Activated T-helper 2 cell treated with anti-CD3 and anti-CD28 coated beads, Interferon-gamma antibody, Interleukin-2, Interleukin-4, amounts not matched to agents 10 μg/mL and 5 μg/mL and 100 μg/mL, durations not matched to agents 14 hours and 24 hours and 36 hours (primary cell): ENCODE measurements around the gene ULK4. TPM values are rescaled to one million over a fixed set of nuclear protein-coding genes. Genes with fewer than 3 reads are reported as not detected.

Source experiments
- DNase-seq: peaks from one replicate; pipeline ENCODE4 v3.0.0; 2021; ENCODE audit warnings: low spot score
- H3K27ac Mint-ChIP-seq: one replicate; pipeline ENCODE4 v1.8.0; 2021; ENCODE audit warnings: mixed read lengths
- H3K27me3 Mint-ChIP-seq: one replicate; pipeline ENCODE4 v1.8.0; 2021; ENCODE audit warnings: low read depth, mixed read lengths
- H3K36me3 Mint-ChIP-seq: one replicate; pipeline ENCODE4 v1.8.0; 2021; ENCODE audit warnings: low read depth, mixed read lengths
- H3K4me1 Mint-ChIP-seq: one replicate; pipeline ENCODE4 v1.8.0; 2021; ENCODE audit warnings: low read depth, mixed read lengths
- H3K4me3 Mint-ChIP-seq: one replicate; pipeline ENCODE4 v1.8.0; 2021; ENCODE audit warnings: low read depth, mild to moderate bottlenecking, moderate library complexity, mixed read lengths
- H3K9me3 Mint-ChIP-seq: one replicate; pipeline ENCODE4 v1.8.0; 2021; ENCODE audit warnings: mixed read lengths
- intact Hi-C: fragments of 100-400 bp; cut with micrococcal nuclease; formaldehyde crosslinking; loops from one replicate; pipeline ENCODE4 v1.15.1; 2023
- total RNA-seq: library from RNA; stranded (reverse); gene quantifications from 2 replicates; pipeline ENCODE4 v1.2.3, GENCODE V29; 2022

Gene ULK4
- total RNA-seq, 1 donor from 2014 or later = 7.5 TPM

GRCh38 chr3:41224120-41224806 is 737.6 kb downstream of the ULK4 start:
- H3K36me3 Mint-ChIP-seq = peaks cover 72% of the 10 kb centered on the region

GRCh38 chr3:41223691-41224090 is 738.2 kb downstream of the ULK4 start:
- Mint-ChIP-seq H3K4me1 (peaks cover 24% of the 10 kb centered on the region), H3K27me3 (no peaks in the 10 kb centered on the region), H3K9me3 (no peaks in the 10 kb centered on the region), H3K4me3 (no peak overlapping the region), H3K27ac (no peak overlapping the region), H3K36me3 (peaks cover 69% of the 10 kb centered on the region)
- intact Hi-C loops = no loop called here
- no peak for DNase-seq

More at GRCh38 chr3:41224120-41224806, 737.6 kb downstream of the ULK4 start:
- Mint-ChIP-seq H3K9me3 (no peaks in the 10 kb centered on the region), H3K4me3 (no peak overlapping the region), H3K4me1 (peaks cover 24% of the 10 kb centered on the region), H3K27me3 (no peaks in the 10 kb centered on the region), H3K27ac (no peak overlapping the region)
- DNase-seq = no peak
- intact Hi-C loops = no loop called here

GRCh38 chr3:41223078-41223477 is 738.8 kb downstream of the ULK4 start:
- Mint-ChIP-seq H3K9me3 (no peaks in the 10 kb centered on the region), H3K27ac (no peak overlapping the region), H3K27me3 (no peaks in the 10 kb centered on the region), H3K4me3 (no peak overlapping the region), H3K4me1 (peaks cover 24% of the 10 kb centered on the region), H3K36me3 (peaks cover 63% of the 10 kb centered on the region)
- intact Hi-C loops = no loop called here
- no peak for DNase-seq

GRCh38 chr3:41222501-41222900 is 739.4 kb downstream of the ULK4 start:
- Mint-ChIP-seq H3K27ac (no peak overlapping the region), H3K36me3 (peaks cover 57% of the 10 kb centered on the region)

GRCh38 chr3:41222012-41222411 is 739.9 kb downstream of the ULK4 start:
- H3K27ac Mint-ChIP-seq = no peak overlapping the region
- H3K36me3 Mint-ChIP-seq = peaks cover 54% of the 10 kb centered on the region
- H3K9me3 Mint-ChIP-seq = no peaks in the 10 kb centered on the region
- no peak for DNase-seq
- peaks cover 29% of the 10 kb centered on the region for H3K4me1 Mint-ChIP-seq
- H3K4me3 Mint-ChIP-seq = no peak overlapping the region
- intact Hi-C loops = no loop called here
- no peaks in the 10 kb centered on the region for H3K27me3 Mint-ChIP-seq

More at GRCh38 chr3:41222501-41222900, 739.4 kb downstream of the ULK4 start:
- no peaks in the 10 kb centered on the region for H3K9me3 Mint-ChIP-seq
- no peak overlapping the region for H3K4me3 Mint-ChIP-seq
- intact Hi-C loops = no loop called here
- H3K27me3 Mint-ChIP-seq = no peaks in the 10 kb centered on the region
- H3K4me1 Mint-ChIP-seq = peaks cover 26% of the 10 kb centered on the region
- no peak for DNase-seq

- intact Hi-C loops = no loop called here
- Mint-ChIP-seq H3K27ac (no peak overlapping the region), H3K4me3 (no peak overlapping the region), H3K36me3 (peaks cover 45% of the 10 kb centered on the region), H3K4me1 (peaks cover 32% of the 10 kb centered on the region), H3K9me3 (no peaks in the 10 kb centered on the region), H3K27me3 (no peaks in the 10 kb centered on the region)
- DNase-seq = no peak
These were observed 740.8 kb downstream of the ULK4 start for GRCh38 chr3:41220906-41221677.

GRCh38 chr3:41219424-41219823 is 742.5 kb downstream of the ULK4 start:
- H3K27ac Mint-ChIP-seq = no peak overlapping the region
- no peak for DNase-seq
- intact Hi-C loops = no loop called here
- peaks cover 31% of the 10 kb centered on the region for H3K36me3 Mint-ChIP-seq
- H3K9me3 Mint-ChIP-seq = no peaks in the 10 kb centered on the region
- H3K4me3 Mint-ChIP-seq = no peak overlapping the region
- peaks cover 39% of the 10 kb centered on the region for H3K4me1 Mint-ChIP-seq
- no peaks in the 10 kb centered on the region for H3K27me3 Mint-ChIP-seq

- Mint-ChIP-seq H3K27me3 (no peaks in the 10 kb centered on the region), H3K4me1 (peaks cover 50% of the 10 kb centered on the region), H3K36me3 (peaks cover 33% of the 10 kb centered on the region), H3K9me3 (no peaks in the 10 kb centered on the region), H3K4me3 (no peak overlapping the region), H3K27ac (peak overlapping the region; percentile 12)
- intact Hi-C loops = no loop called here
- no peak for DNase-seq
These were observed 744.9 kb downstream of the ULK4 start for GRCh38 chr3:41216993-41217392.

GRCh38 chr3:41216422-41216821 is 745.5 kb downstream of the ULK4 start:
- peaks cover 34% of the 10 kb centered on the region for H3K36me3 Mint-ChIP-seq
- DNase-seq = no peak
- H3K4me3 Mint-ChIP-seq = no peak overlapping the region
- peaks cover 51% of the 10 kb centered on the region for H3K4me1 Mint-ChIP-seq
- intact Hi-C loops = no loop called here
- no peak overlapping the region for H3K27ac Mint-ChIP-seq
- no peaks in the 10 kb centered on the region for H3K9me3 Mint-ChIP-seq
- H3K27me3 Mint-ChIP-seq = no peaks in the 10 kb centered on the region

- Mint-ChIP-seq H3K4me3 (no peak overlapping the region), H3K4me1 (peaks cover 46% of the 10 kb centered on the region), H3K36me3 (peaks cover 37% of the 10 kb centered on the region), H3K27ac (no peak overlapping the region), H3K27me3 (no peaks in the 10 kb centered on the region), H3K9me3 (no peaks in the 10 kb centered on the region)
- intact Hi-C loops = no loop called here
- no peak for DNase-seq
These were observed 748.3 kb downstream of the ULK4 start for GRCh38 chr3:41213588-41213987.

- Mint-ChIP-seq H3K27me3 (no peaks in the 10 kb centered on the region), H3K36me3 (peaks cover 50% of the 10 kb centered on the region), H3K4me1 (peaks cover 54% of the 10 kb centered on the region), H3K4me3 (no peak overlapping the region), H3K9me3 (no peaks in the 10 kb centered on the region), H3K27ac (no peak overlapping the region)
- DNase-seq = no peak
- intact Hi-C loops = no loop called here
These were observed 749.8 kb downstream of the ULK4 start for GRCh38 chr3:41212088-41212487.

- no peak overlapping the region for H3K27ac Mint-ChIP-seq
- no peaks in the 10 kb centered on the region for H3K27me3 Mint-ChIP-seq
- H3K9me3 Mint-ChIP-seq = no peaks in the 10 kb centered on the region
- peaks cover 55% of the 10 kb centered on the region for H3K4me1 Mint-ChIP-seq
- no peak overlapping the region for H3K4me3 Mint-ChIP-seq
- DNase-seq = no peak
- H3K36me3 Mint-ChIP-seq = peaks cover 52% of the 10 kb centered on the region
- intact Hi-C loops = no loop called here
These were observed 750.9 kb downstream of the ULK4 start for GRCh38 chr3:41210966-41211365.

GRCh38 chr3:41209646-41210045 is 752.3 kb downstream of the ULK4 start:
- H3K4me1 Mint-ChIP-seq = peaks cover 55% of the 10 kb centered on the region
- H3K4me3 Mint-ChIP-seq = no peak overlapping the region
- no peaks in the 10 kb centered on the region for H3K27me3 Mint-ChIP-seq
- H3K36me3 Mint-ChIP-seq = peaks cover 54% of the 10 kb centered on the region
- intact Hi-C loops = loop anchor here (10.0 kb wide), 1 partner anchor 805 kb away; no protein-coding TSS in a partner anchor
- DNase-seq = no peak
- H3K27ac Mint-ChIP-seq = no peak overlapping the region
- no peaks in the 10 kb centered on the region for H3K9me3 Mint-ChIP-seq
